LNCaP clone FGC (cell line): Measurements from ENCODE around the gene ATP13A1.

Experiments
- DNase-seq: peaks from one replicate; pipeline ENCODE4 v3.0.0-alpha.2; 2011; ENCODE audit warnings: low read depth
- H3K4me3 ChIP-seq: 2 replicates; pipeline ENCODE4 v1.5.1; 2011; ENCODE audit warnings: mild to moderate bottlenecking, low read depth, low read length, control low read depth
- CTCF ChIP-seq: IDR thresholded peaks from 2 replicates; pipeline ENCODE4 v1.5.1; 2012; ENCODE audit warnings: mild to moderate bottlenecking; ENCODE audit not compliant: control insufficient read depth, insufficient read depth; ENCODE audit errors: extremely low read depth

The ATP13A1 gene

GRCh38 chr19:19634516-19635312 lies 28.8 kb downstream of the ATP13A1 start:
- no peak for DNase-seq
- no peak overlapping the region for H3K4me3 ChIP-seq
- TF ChIP-seq CTCF = no peak

GRCh38 chr19:19633711-19634515 lies 29.6 kb downstream of the ATP13A1 start:
- DNase-seq = no peak
- TF ChIP-seq CTCF = no peak
- no peak overlapping the region for H3K4me3 ChIP-seq

- no peak overlapping the region for H3K4me3 ChIP-seq
- no peak for TF ChIP-seq CTCF
- DNase-seq = no peak
These were observed 30.8 kb downstream of the ATP13A1 start for GRCh38 chr19:19632661-19633060.

- TF ChIP-seq CTCF = no peak
- no peak overlapping the region for H3K4me3 ChIP-seq
- DNase-seq = no peak
These were observed 32.1 kb downstream of the ATP13A1 start for GRCh38 chr19:19631346-19631745.

- no peak for TF ChIP-seq CTCF
- no peak overlapping the region for H3K4me3 ChIP-seq
- no peak for DNase-seq
These were observed 33.0 kb downstream of the ATP13A1 start for GRCh38 chr19:19630426-19630825.

- H3K4me3 ChIP-seq = no peak overlapping the region
- no peak for TF ChIP-seq CTCF
- DNase-seq = no peak
These were observed 33.4 kb downstream of the ATP13A1 start for GRCh38 chr19:19630062-19630414.
